Measurements from ENCODE around the gene SRMS.

SRMS gene

GRCh38 chr20:63547725-63548480 lies at the start of gene SRMS:
SRMS (minus strand) TSS chr20:63547749; CDS start chr20:63547463, 286 bp downstream.
- DNase-seq: no peak

- no peak for DNase-seq
These were observed 48.9 kb upstream of the SRMS start for GRCh38 chr20:63596423-63596822.

GRCh38 chr20:63595416-63596127 lies 48.0 kb upstream of the SRMS start:
- no peak for DNase-seq

GRCh38 chr20:63594043-63594561 lies 46.6 kb upstream of the SRMS start:
- DNase-seq: no peak

GRCh38 chr20:63592661-63593060 lies 45.1 kb upstream of the SRMS start:
- DNase-seq: no peak

- no peak for DNase-seq
These were observed 44.3 kb upstream of the SRMS start for GRCh38 chr20:63591786-63592355.

GRCh38 chr20:63591147-63591533 lies 43.6 kb upstream of the SRMS start:
- DNase-seq: no peak

- DNase-seq: no peak
These were observed 42.9 kb upstream of the SRMS start for GRCh38 chr20:63590218-63591146.

- DNase-seq: no peak
These were observed 42.0 kb upstream of the SRMS start for GRCh38 chr20:63589261-63590217.

- DNase-seq: no peak
These were observed 41.1 kb upstream of the SRMS start for GRCh38 chr20:63588641-63589041.

- DNase-seq: no peak
These were observed 40.4 kb upstream of the SRMS start for GRCh38 chr20:63587776-63588591.

GRCh38 chr20:63587256-63587655 lies 39.7 kb upstream of the SRMS start:
- no peak for DNase-seq

GRCh38 chr20:63586797-63587196 lies 39.2 kb upstream of the SRMS start:
- no peak for DNase-seq

GRCh38 chr20:63585616-63586565 lies 38.3 kb upstream of the SRMS start:
- DNase-seq: no peak

- no peak for DNase-seq
These were observed 35.0 kb upstream of the SRMS start for GRCh38 chr20:63582382-63583063.

GRCh38 chr20:63580796-63581461 lies 33.4 kb upstream of the SRMS start:
- DNase-seq: peak; percentile 36 to 57

GRCh38 chr20:63579017-63579694 lies 31.6 kb upstream of the SRMS start:
- no peak for DNase-seq

Data from stimulated activated CD4-positive, alpha-beta T cell treated with anti-CD3 and anti-CD28 coated beads, Interleukin-2, amount 100 ng/mL, for 48 hours (primary cell).